ENCODE results near the gene CHST11. TPM values are rescaled to one million over a fixed set of nuclear protein-coding genes. Genes with fewer than 3 reads are reported as not detected.
A peak's percentile ranks its signal among the peaks of the same experiment; 100 is the strongest.

The CHST11 gene
- total and polyA plus RNA-seq, 9 of the 15 experiments (the other 6 are each of a cell fraction or from before 2014, with no cell fraction given), result 2.3 to 38.7 (median 15.0) TPM

DNA sequence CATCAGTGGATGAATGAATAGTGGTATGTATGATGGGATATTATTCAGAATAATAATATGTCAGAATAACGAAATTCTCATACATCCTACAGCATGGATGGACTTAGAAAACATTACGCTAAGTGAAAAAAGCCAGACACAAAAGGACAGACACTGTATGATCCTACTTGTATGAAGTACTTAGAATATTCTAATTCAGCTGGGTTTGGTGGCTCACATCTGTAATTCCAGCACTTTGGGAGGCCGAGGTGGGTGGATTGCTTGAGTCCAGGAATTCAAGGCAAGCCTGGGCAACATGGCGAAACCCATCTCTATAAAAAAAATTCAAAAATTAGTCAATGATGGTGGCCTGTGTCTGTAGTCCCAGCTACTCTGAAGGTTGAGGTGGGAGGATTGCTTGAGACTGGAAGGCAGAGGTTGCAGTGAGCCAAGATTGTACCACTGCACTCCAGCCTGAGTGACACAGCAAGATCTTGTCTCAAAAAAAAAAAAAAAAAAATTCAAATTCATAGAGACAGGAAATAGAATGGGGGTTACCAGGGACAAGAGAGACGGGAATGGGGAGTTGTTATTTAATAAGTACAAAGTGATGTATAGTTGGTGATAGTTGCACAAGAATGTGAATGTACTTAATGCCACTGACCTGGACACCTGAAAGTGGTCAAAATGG lies 132.3 kb downstream of the CHST11 start (continued):
- peak; percentile 89 for TF ChIP-seq C11orf30 (IDR thresholded peaks at IDR 0.05; ENCODE audit: low read depth)
- TF ChIP-seq ZNF766 (CRISPR knock-in tag; conservative IDR thresholded peaks at IDR 0.05), result peak; percentile 75; the same call in 1 of the 2 replicates
- TF ChIP-seq HDAC1 (IDR thresholded peaks at IDR 0.05), result peak in 1 of 2 experiments; percentile 41; a peak in 1 of 4 replicates
- TF ChIP-seq FOXM1 (IDR thresholded peaks at IDR 0.05; ENCODE audit: low read depth), result peak; percentile 36; the same call in 1 of the 2 replicates
- TF ChIP-seq FOXM1 (CRISPR knock-in tag; IDR thresholded peaks at IDR 0.05; ENCODE audit: low read depth), result no peak
- TF ChIP-seq KDM5B (IDR thresholded peaks at IDR 0.05; ENCODE audit: insufficient replicate concordance, low read depth, low read length), result no peak
- TF ChIP-seq TRIM24 (IDR thresholded peaks at IDR 0.05), result peak; percentile 44 to 48; a peak in 2 of 4 replicates
- peak; percentile 61 for TF ChIP-seq CBFA2T3 (IDR thresholded peaks at IDR 0.05)
- TF ChIP-seq, protein P1, sequence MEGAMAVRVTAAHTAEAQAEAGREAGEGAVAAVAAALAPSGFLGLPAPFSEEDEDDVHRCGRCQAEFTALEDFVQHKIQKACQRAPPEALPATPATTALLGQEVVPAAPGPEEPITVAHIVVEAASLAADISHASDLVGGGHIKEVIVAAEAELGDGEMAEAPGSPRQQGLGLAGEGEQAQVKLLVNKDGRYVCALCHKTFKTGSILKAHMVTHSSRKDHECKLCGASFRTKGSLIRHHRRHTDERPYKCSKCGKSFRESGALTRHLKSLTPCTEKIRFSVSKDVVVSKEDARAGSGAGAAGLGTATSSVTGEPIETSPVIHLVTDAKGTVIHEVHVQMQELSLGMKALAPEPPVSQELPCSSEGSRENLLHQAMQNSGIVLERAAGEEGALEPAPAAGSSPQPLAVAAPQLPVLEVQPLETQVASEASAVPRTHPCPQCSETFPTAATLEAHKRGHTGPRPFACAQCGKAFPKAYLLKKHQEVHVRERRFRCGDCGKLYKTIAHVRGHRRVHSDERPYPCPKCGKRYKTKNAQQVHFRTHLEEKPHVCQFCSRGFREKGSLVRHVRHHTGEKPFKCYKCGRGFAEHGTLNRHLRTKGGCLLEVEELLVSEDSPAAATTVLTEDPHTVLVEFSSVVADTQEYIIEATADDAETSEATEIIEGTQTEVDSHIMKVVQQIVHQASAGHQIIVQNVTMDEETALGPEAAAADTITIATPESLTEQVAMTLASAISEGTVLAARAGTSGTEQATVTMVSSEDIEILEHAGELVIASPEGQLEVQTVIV (CRISPR knock-in tag; IDR thresholded peaks at IDR 0.05; ENCODE audit: borderline replicate concordance), result no peak
- TF ChIP-seq ZNF316 (IDR thresholded peaks at IDR 0.05), result peak; percentile 91
- TF ChIP-seq CHCHD3 (CRISPR knock-in tag; IDR thresholded peaks at IDR 0.05), result no peak
- 0 out of 2 replicates have a peak, but pooled peaks have one; percentile 4 for TF ChIP-seq JUND (IDR thresholded peaks at IDR 0.05; ENCODE audit: borderline replicate concordance, low read depth, low read length)
- TF ChIP-seq JUND (tag; IDR thresholded peaks at IDR 0.05; ENCODE audit: borderline replicate concordance, low read depth, low read length), result no peak
- peak; percentile 97 for TF ChIP-seq ZNF384 (IDR thresholded peaks at IDR 0.05; ENCODE audit: low read depth, low read length)
- no peak for TF ChIP-seq PCBP1 (IDR thresholded peaks at IDR 0.05; ENCODE audit: low read depth, low read length, poor library complexity, severe bottlenecking)
- TF ChIP-seq, protein P2, sequence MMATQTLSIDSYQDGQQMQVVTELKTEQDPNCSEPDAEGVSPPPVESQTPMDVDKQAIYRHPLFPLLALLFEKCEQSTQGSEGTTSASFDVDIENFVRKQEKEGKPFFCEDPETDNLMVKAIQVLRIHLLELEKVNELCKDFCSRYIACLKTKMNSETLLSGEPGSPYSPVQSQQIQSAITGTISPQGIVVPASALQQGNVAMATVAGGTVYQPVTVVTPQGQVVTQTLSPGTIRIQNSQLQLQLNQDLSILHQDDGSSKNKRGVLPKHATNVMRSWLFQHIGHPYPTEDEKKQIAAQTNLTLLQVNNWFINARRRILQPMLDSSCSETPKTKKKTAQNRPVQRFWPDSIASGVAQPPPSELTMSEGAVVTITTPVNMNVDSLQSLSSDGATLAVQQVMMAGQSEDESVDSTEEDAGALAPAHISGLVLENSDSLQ (IDR thresholded peaks at IDR 0.05), result peak; percentile 91
- peak; percentile 84 to 87 for TF ChIP-seq KDM1A (IDR thresholded peaks at IDR 0.05)
- TF ChIP-seq CEBPB (tag; IDR thresholded peaks at IDR 0.05), result 0 out of 2 replicates have a peak, but pooled peaks have one; percentile 13
- TF ChIP-seq CC2D1A (IDR thresholded peaks at IDR 0.05), result 0 out of 2 replicates have a peak, but pooled peaks have one; percentile 35
- TF ChIP-seq HNRNPH1 (optimal IDR thresholded peaks at IDR 0.05; ENCODE audit: low read depth, low read length), result no peak
- peak; percentile 39; the same call in 1 of the 2 replicates for TF ChIP-seq EP400 (IDR thresholded peaks at IDR 0.05)
- TF ChIP-seq ARNT (IDR thresholded peaks at IDR 0.05), result 0 out of 4 replicates have a peak, but pooled peaks of 1 of the 2 experiments have one; percentile 57
- TF ChIP-seq RAD21 (CRISPR knock-in tag; conservative IDR thresholded peaks at IDR 0.05 in 1 of 2, IDR thresholded peaks at IDR 0.05 in 1 of 2), result 0 out of 4 replicates have a peak, but pooled peaks of 1 of the 2 experiments have one; percentile 16
- peak; percentile 19; the same call in 1 of the 2 replicates for TF ChIP-seq TAL1 (IDR thresholded peaks at IDR 0.05)
- no peak for TF ChIP-seq MIER1 (IDR thresholded peaks at IDR 0.05; ENCODE audit: low read depth)
